ENCODE results near the gene CCR6. TPM values are rescaled to one million over a fixed set of nuclear protein-coding genes. Genes with fewer than 3 reads are reported as not detected.

Gene CCR6
- total RNA-seq, 1 donor from 2014 or later, result not detected

GRCh38 chr6:167125855-167126349 is 3.0 kb downstream of the CCR6 start:
- no peak for TF ChIP-seq CTCF (conservative IDR thresholded peaks at IDR 0.05; ENCODE audit: low read depth, low read length)
- no peak for DNase-seq (ENCODE audit: low read depth)
- H3K4me3 ChIP-seq (ENCODE audit: low read depth, low read length), result no peak overlapping the region

- DNase-seq (ENCODE audit: low read depth), result peak; percentile 41
- no peak overlapping the region for H3K4me3 ChIP-seq (ENCODE audit: low read depth, low read length)
- TF ChIP-seq CTCF (conservative IDR thresholded peaks at IDR 0.05; ENCODE audit: low read depth, low read length), result no peak
These were observed 5.1 kb downstream of the CCR6 start for GRCh38 chr6:167127785-167128531.

DNA sequence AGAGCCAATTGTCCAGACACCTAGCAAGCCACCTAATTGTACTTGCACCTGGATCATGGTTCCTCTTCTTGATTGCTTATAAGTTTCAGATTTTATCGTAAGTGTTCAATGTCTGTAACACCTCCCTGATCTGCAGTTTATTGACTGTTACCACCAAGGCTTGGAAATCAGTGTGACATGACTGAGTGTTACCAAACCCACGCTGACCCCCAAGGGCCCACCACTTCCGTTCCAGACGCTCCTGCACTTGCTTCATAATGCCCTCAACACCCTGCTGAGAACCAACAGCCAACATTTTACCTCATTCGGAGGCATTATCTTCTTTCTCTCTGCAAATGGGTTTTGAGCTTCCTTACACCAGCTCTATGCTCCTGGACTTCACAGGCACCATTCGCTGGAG is 6.3 kb downstream of the CCR6 start:
- no peak overlapping the region for H3K4me3 ChIP-seq (ENCODE audit: low read depth, low read length)
- no peak for TF ChIP-seq CTCF (conservative IDR thresholded peaks at IDR 0.05; ENCODE audit: low read depth, low read length)
- DNase-seq (ENCODE audit: low read depth), result no peak

GRCh38 chr6:167129562-167129961 is 6.7 kb downstream of the CCR6 start:
- DNase-seq (ENCODE audit: low read depth), result no peak
- H3K4me3 ChIP-seq (ENCODE audit: low read depth, low read length), result no peak overlapping the region
- no peak for TF ChIP-seq CTCF (conservative IDR thresholded peaks at IDR 0.05; ENCODE audit: low read depth, low read length)

GRCh38 chr6:167130008-167130677 is 7.2 kb downstream of the CCR6 start:
- no peak overlapping the region for H3K4me3 ChIP-seq (ENCODE audit: low read depth, low read length)
- DNase-seq (ENCODE audit: low read depth), result no peak
- no peak for TF ChIP-seq CTCF (conservative IDR thresholded peaks at IDR 0.05; ENCODE audit: low read depth, low read length)

DNA sequence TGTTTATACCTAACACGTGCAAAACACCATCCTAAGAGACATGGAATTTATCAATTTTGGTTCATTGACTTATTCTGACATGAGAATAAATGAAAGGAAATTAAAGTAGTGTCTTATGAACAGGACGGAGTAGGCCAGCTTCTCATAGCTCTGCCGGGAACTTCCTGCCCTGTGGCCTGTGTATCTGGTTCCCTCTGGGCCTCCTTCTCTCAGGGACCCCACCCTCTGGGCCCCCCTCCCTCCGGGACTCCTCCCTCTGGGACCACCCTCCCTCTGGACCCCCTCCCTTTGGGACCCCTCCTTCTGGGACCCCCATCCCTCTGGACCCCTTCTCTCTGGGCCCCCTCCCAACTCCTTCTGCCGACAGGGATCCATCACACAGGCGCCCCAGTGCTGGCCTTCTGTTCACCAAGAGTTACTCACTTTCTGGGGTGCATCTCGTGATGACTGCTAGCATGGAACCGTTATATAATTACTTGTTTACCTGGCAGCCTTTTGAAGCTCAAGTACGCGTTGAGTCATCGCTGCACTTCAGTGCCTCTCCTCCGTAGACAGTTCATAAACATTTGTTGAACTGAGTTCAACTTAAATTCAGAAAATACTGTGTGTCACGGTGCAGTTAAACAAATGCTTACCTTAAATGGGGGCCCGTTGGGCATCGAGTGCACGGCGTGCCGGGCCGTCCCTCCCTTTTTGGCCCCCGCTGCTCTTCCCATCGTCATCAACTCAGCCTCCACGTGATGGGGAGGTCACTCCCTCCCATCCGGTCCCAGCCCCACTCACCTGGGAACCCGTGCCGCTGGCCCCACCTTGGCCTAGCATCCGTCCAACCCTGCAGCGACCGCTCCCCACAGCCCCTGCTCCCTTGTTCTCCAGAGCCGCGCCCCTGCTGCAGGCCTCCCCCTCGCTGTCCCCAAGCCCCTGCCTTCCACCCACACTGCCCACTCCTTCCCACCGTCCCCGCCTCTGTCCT is 8.1 kb downstream of the CCR6 start:
- TF ChIP-seq CTCF (conservative IDR thresholded peaks at IDR 0.05; ENCODE audit: low read depth, low read length), result no peak
- H3K4me3 ChIP-seq (ENCODE audit: low read depth, low read length), result no peak overlapping the region
- DNase-seq (ENCODE audit: low read depth), result peak; percentile 58

Data from epithelial cell of proximal tubule (primary cell).